ENCODE data around the gene ASB13.

The ASB13 gene

DNA sequence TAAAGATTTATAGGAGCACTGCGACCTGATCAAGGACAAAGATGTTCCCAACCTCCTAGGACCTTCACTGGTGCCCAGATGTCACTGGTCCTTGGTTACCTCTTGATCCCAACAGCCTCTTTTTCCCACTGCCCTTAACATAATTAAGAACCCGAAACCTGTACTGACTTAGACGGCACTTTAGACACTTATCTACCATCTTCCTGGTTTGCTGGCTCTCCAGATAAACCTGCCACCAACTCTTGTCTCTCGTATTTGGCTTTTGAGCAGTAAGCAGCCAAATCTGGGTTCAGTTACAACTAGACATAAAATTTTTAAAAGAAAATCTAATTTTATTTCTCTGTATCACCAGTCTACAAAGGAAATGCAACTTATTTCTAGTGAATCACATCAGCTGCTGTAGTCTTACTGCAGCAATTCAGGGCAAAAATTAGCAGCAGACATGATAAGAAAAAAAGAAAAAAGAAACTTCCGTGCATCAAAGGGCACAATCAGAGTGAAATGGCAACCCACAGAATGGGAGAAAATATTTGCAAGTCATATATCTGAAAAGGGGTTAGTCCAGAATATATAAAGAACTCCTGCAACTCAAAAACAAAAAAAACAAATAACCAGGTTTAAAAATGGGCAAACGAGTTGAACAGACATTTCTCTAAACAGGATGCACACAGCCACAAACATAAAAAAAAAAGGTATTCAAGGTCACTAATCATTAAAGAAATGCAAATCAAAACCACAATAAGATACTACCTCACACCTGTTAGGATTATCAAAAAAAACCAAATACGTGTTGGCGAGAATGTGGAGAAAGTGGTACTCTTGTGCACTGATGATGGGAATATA is 9.4 kb downstream of the ASB13 start:
- Histone ChIP-seq H3K4me1 (ENCODE audit: control insufficient read depth, insufficient read depth, low read length, poor library complexity, severe bottlenecking) (peaks cover 3% of the 10 kb centered on the region), H3K36me3 (ENCODE audit: control insufficient read depth, insufficient read depth, low read length) (no peaks in the 10 kb centered on the region), H3K27ac (ENCODE audit: low read depth, low read length, severe bottlenecking) (no peak overlapping the region), H3K4me3 (ENCODE audit: extremely low read depth, insufficient read depth, low read length, poor library complexity, severe bottlenecking) (no peak overlapping the region), H3K9me3 (ENCODE audit: control insufficient read depth, low read length) (no peaks in the 10 kb centered on the region)
- whole genome bisulfite sequencing, 2 experiments (ENCODE audit: insufficient coverage in 2 of 2): 88 to 90% methylated on average over 4 to 5 of the region's 8 CpGs

GRCh38 chr10:5655121-5655520 is 11.3 kb downstream of the ASB13 start:
- 67 to 83% methylated on average over 2 to 3 of the region's 3 CpGs for WGBS, 2 experiments (ENCODE audit: insufficient coverage in 2 of 2)
- Histone ChIP-seq H3K4me3 (ENCODE audit: extremely low read depth, insufficient read depth, low read length, poor library complexity, severe bottlenecking) (no peak overlapping the region), H3K4me1 (ENCODE audit: control insufficient read depth, insufficient read depth, low read length, poor library complexity, severe bottlenecking) (peaks cover 9% of the 10 kb centered on the region), H3K36me3 (ENCODE audit: control insufficient read depth, insufficient read depth, low read length) (no peaks in the 10 kb centered on the region), H3K27ac (ENCODE audit: low read depth, low read length, severe bottlenecking) (no peak overlapping the region), H3K9me3 (ENCODE audit: control insufficient read depth, low read length) (no peaks in the 10 kb centered on the region)

GRCh38 chr10:5654218-5654755 is 12.1 kb downstream of the ASB13 start:
- H3K9me3 ChIP-seq (ENCODE audit: control insufficient read depth, low read length): no peaks in the 10 kb centered on the region
- 79 to 81% methylated on average over 9 of the region's 10 CpGs for WGBS, 2 experiments (ENCODE audit: insufficient coverage in 2 of 2)
- H3K4me3 ChIP-seq (ENCODE audit: extremely low read depth, insufficient read depth, low read length, poor library complexity, severe bottlenecking): no peak overlapping the region
- peaks cover 6% of the 10 kb centered on the region for H3K4me1 ChIP-seq (ENCODE audit: control insufficient read depth, insufficient read depth, low read length, poor library complexity, severe bottlenecking)
- H3K36me3 ChIP-seq (ENCODE audit: control insufficient read depth, insufficient read depth, low read length): no peaks in the 10 kb centered on the region
- H3K27ac ChIP-seq (ENCODE audit: low read depth, low read length, severe bottlenecking): no peak overlapping the region

- Histone ChIP-seq H3K4me1 (ENCODE audit: control insufficient read depth, insufficient read depth, low read length, poor library complexity, severe bottlenecking) (peaks cover 6% of the 10 kb centered on the region), H3K4me3 (ENCODE audit: extremely low read depth, insufficient read depth, low read length, poor library complexity, severe bottlenecking) (no peak overlapping the region), H3K36me3 (ENCODE audit: control insufficient read depth, insufficient read depth, low read length) (peaks cover 9% of the 10 kb centered on the region), H3K9me3 (ENCODE audit: control insufficient read depth, low read length) (no peaks in the 10 kb centered on the region), H3K27ac (ENCODE audit: low read depth, low read length, severe bottlenecking) (no peak overlapping the region)
- whole genome bisulfite sequencing, 2 experiments (ENCODE audit: insufficient coverage in 2 of 2): 96 to 98% methylated on average over 14 of the region's 14 CpGs
Observed at GRCh38 chr10:5652746-5653145, 13.6 kb downstream of the ASB13 start.

- peaks cover 6% of the 10 kb centered on the region for H3K4me1 ChIP-seq (ENCODE audit: control insufficient read depth, insufficient read depth, low read length, poor library complexity, severe bottlenecking)
- no peaks in the 10 kb centered on the region for H3K9me3 ChIP-seq (ENCODE audit: control insufficient read depth, low read length)
- no peak overlapping the region for H3K4me3 ChIP-seq (ENCODE audit: extremely low read depth, insufficient read depth, low read length, poor library complexity, severe bottlenecking)
- H3K27ac ChIP-seq (ENCODE audit: low read depth, low read length, severe bottlenecking): no peak overlapping the region
- H3K36me3 ChIP-seq (ENCODE audit: control insufficient read depth, insufficient read depth, low read length): peaks cover 9% of the 10 kb centered on the region
- WGBS, 2 experiments (ENCODE audit: insufficient coverage in 2 of 2): 94% methylated on average over 10 to 11 of the region's 11 CpGs
Observed at GRCh38 chr10:5651388-5651764, 15.0 kb downstream of the ASB13 start.

GRCh38 chr10:5650664-5651387 is 15.6 kb downstream of the ASB13 start:
- 91 to 95% methylated on average over 20 of the region's 20 CpGs for WGBS, 2 experiments (ENCODE audit: insufficient coverage in 2 of 2)
- H3K36me3 ChIP-seq (ENCODE audit: control insufficient read depth, insufficient read depth, low read length): peaks cover 9% of the 10 kb centered on the region
- peaks cover 6% of the 10 kb centered on the region for H3K4me1 ChIP-seq (ENCODE audit: control insufficient read depth, insufficient read depth, low read length, poor library complexity, severe bottlenecking)
- no peaks in the 10 kb centered on the region for H3K9me3 ChIP-seq (ENCODE audit: control insufficient read depth, low read length)
- H3K27ac ChIP-seq (ENCODE audit: low read depth, low read length, severe bottlenecking): no peak overlapping the region
- no peak overlapping the region for H3K4me3 ChIP-seq (ENCODE audit: extremely low read depth, insufficient read depth, low read length, poor library complexity, severe bottlenecking)

DNA sequence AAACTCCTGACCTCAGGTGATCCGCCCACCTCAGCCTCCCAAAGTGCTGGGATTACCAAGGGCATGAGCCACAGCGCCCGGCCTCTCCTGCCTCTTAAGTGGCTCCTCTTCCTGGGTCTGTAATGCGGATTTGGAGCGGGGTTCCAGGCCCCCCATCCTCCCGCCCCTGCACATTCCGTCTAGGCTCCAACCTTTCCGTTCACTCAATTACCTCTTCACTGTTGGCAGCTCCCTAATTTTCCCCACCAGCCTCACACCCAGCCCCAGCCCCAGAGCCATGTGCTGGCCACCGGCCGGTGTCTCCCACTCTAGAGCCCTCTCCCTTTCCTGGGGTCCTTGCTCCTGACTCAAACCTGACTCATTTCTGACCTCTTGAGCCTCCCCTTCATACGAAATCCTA is 16.6 kb downstream of the ASB13 start:
- 90 to 94% methylated on average over 9 to 11 of the region's 11 CpGs for WGBS, 2 experiments (ENCODE audit: insufficient coverage in 2 of 2)

DNA sequence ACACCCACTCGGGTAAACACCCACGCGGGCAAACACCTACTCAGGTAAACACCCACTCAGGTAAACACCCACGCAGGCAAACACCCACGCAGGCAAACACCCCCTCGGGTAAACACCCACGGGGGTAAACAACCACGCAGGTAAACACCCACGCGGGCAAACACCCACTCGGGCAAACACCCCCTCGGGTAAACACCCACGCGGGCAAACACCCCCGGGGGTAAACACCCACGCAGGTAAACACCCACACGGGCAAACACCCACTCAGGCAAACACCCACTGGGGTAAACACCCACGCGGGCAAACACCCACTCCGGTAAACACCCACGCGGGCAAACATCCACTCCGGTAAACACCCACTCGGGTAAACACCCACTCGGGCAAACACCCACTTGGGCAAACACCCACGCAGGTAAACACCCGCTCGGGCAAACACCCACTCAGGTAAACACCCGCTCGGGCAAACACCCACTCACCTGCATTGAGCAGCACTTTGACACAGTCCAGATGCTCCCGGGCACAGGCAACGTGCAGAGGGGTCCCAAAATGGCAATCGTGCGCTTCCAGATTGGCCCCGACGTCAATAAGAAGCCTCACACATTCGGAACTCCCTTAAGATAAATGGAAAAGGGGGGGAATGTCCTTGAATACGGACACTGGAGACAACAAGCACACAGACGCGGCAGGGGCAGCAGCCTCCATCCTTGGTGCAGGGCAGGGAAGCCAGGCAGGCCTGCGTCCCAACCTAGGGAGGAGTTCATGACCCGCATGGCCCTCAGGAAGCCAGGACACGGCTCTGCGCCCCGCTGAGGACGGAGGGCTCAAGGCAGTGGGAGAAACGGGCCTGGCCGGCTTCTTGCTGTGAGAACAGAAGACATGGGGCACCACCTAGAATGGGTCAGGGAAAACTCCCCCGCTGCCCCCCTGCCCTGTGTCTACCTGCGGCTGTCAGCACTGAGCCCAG is 17.6 kb downstream of the ASB13 start:
- peaks cover 12% of the 10 kb centered on the region for H3K36me3 ChIP-seq (ENCODE audit: control insufficient read depth, insufficient read depth, low read length)

More for the DNA sequence above, 16.6 kb downstream of the ASB13 start:
- no peak overlapping the region for H3K27ac ChIP-seq (ENCODE audit: low read depth, low read length, severe bottlenecking)
- H3K4me1 ChIP-seq (ENCODE audit: control insufficient read depth, insufficient read depth, low read length, poor library complexity, severe bottlenecking): peaks cover 6% of the 10 kb centered on the region
- no peak overlapping the region for H3K4me3 ChIP-seq (ENCODE audit: extremely low read depth, insufficient read depth, low read length, poor library complexity, severe bottlenecking)
- H3K36me3 ChIP-seq (ENCODE audit: control insufficient read depth, insufficient read depth, low read length): peaks cover 10% of the 10 kb centered on the region
- no peaks in the 10 kb centered on the region for H3K9me3 ChIP-seq (ENCODE audit: control insufficient read depth, low read length)

GRCh38 chr10:5647507-5648240 is 18.7 kb downstream of the ASB13 start:
- 90 to 92% methylated on average over 4 to 5 of the region's 11 CpGs for WGBS, 2 experiments (ENCODE audit: insufficient coverage in 2 of 2)
- peaks cover 12% of the 10 kb centered on the region for H3K36me3 ChIP-seq (ENCODE audit: control insufficient read depth, insufficient read depth, low read length)
- H3K4me3 ChIP-seq (ENCODE audit: extremely low read depth, insufficient read depth, low read length, poor library complexity, severe bottlenecking): no peak overlapping the region
- no peak overlapping the region for H3K27ac ChIP-seq (ENCODE audit: low read depth, low read length, severe bottlenecking)
- H3K9me3 ChIP-seq (ENCODE audit: control insufficient read depth, low read length): no peaks in the 10 kb centered on the region
- H3K4me1 ChIP-seq (ENCODE audit: control insufficient read depth, insufficient read depth, low read length, poor library complexity, severe bottlenecking): peaks cover 6% of the 10 kb centered on the region

More for the DNA sequence above, 17.6 kb downstream of the ASB13 start:
- no peaks in the 10 kb centered on the region for H3K9me3 ChIP-seq (ENCODE audit: control insufficient read depth, low read length)
- whole genome bisulfite sequencing, 2 experiments (ENCODE audit: insufficient coverage in 2 of 2): 95 to 97% methylated on average over 41 to 45 of the region's 50 CpGs
- peaks cover 6% of the 10 kb centered on the region for H3K4me1 ChIP-seq (ENCODE audit: control insufficient read depth, insufficient read depth, low read length, poor library complexity, severe bottlenecking)
- no peak overlapping the region for H3K27ac ChIP-seq (ENCODE audit: low read depth, low read length, severe bottlenecking)
- H3K4me3 ChIP-seq (ENCODE audit: extremely low read depth, insufficient read depth, low read length, poor library complexity, severe bottlenecking): no peak overlapping the region
